Activated naive CD4-positive, alpha-beta T cell treated with anti-CD3 and anti-CD28 coated beads for 36 hours (primary cell): ENCODE data around the gene OTULIN. TPM values are rescaled to one million over a fixed set of nuclear protein-coding genes. Genes with fewer than 3 reads are reported as not detected.

ENCODE experiments used
- CTCF ChIA-PET: fragments of 350-600 bp; sonication (Branson Sonifier 250); formaldehyde crosslinking; loops from one replicate; lab custom pipeline; 2021; ENCODE audit warnings: antibody characterized with exemption; lab: Charles Lee
- DNase-seq: peaks from one replicate; pipeline ENCODE4 v3.0.0-alpha.2; 2020
- H3K27ac Mint-ChIP-seq: one replicate; pipeline ENCODE4 v1.8.0; 2021; ENCODE audit warnings: mild to moderate bottlenecking, mixed read lengths
- H3K27me3 Mint-ChIP-seq: one replicate; pipeline ENCODE4 v1.8.0; 2021; ENCODE audit warnings: low read depth, mixed read lengths
- H3K36me3 Mint-ChIP-seq: one replicate; pipeline ENCODE4 v1.8.0; 2021; ENCODE audit warnings: low read depth, mixed read lengths
- H3K4me1 Mint-ChIP-seq: one replicate; pipeline ENCODE4 v1.8.0; 2021; ENCODE audit warnings: low read depth, mixed read lengths
- H3K4me3 Mint-ChIP-seq: one replicate; pipeline ENCODE4 v1.8.0; 2021; ENCODE audit warnings: mild to moderate bottlenecking, moderate library complexity, mixed read lengths
- H3K9me3 Mint-ChIP-seq: one replicate; pipeline ENCODE4 v1.8.0; 2021; ENCODE audit warnings: mixed read lengths
- intact Hi-C: fragments of 100-400 bp; cut with micrococcal nuclease; formaldehyde crosslinking; loops from one replicate; pipeline ENCODE4 v1.15.1; 2023
- total RNA-seq, 2 experiments: library from RNA; stranded (reverse); gene quantifications; one replicate each; pipeline ENCODE4 v1.2.3, GENCODE V29; 2021

Gene OTULIN
- total RNA-seq: 10 to 100 TPM; 46.4 to 48.0 TPM

DNA sequence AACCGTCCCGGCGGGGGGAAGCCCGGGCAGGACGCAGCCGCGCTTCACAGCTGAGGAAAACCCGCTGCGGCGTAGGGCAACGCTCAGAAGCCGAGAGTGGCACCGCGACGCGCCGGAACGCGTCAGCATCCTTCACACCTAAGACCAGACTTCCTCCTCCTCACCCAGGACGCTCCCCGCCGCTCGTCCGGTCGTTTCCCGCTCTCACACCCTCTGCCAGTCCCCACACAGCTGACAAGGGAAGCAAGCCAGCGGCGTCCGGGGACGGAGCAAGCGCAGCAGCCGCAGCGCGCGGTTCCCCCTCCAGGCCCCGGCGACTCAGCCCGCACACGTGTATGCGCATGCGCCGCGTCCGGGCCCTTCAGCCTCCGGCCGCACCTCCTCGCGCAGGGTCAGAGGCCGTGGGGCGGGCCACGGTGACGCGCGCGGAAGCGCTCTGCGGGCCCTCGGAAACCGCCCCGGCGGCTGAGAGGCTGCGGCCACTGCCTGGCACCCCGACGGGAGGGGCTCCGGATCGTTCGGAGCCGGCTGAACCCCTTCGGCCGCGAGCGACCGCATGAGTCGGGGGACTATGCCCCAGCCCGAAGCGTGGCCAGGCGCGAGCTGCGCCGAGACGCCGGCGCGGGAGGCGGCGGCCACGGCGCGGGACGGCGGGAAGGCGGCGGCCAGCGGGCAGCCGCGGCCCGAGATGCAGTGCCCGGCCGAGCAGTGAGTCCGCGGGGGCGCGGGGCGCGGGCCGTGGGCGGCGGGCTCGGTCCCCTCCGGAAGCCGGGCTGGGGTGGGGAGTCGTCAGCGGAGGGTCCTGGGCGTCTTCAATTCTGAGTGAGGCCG lies at the start of gene OTULIN:
Gene OTULIN, plus strand, starts transcription at position 449 of the 831 bp plus-strand sequence. Its CDS starts 108 bp downstream, at position 557.
- Mint-ChIP-seq H3K4me3 (peak within 1 kb of the TSS; percentile 96), H3K4me1 (peaks cover 71% of the 10 kb centered on the region), H3K27ac (peak within 1 kb of the TSS; percentile 97), H3K27me3 (no peaks in the 10 kb centered on the region), H3K9me3 (peaks cover 1% of the 10 kb centered on the region), H3K36me3 (peaks cover 46% of the 10 kb centered on the region)
- intact Hi-C loops: loop anchor here (1.0 to 10.0 kb wide), 10 partner anchors 42 to 1960 kb away; partner anchors contain the start of genes ANKH, OTULINL, TRIO and ZNF622
- DNase-seq: peak; percentile 94
- CTCF ChIA-PET: interaction anchor here (0.9 kb wide), 1 partner anchor 16 kb away, joined by 3 read pairs; no protein-coding TSS in a partner anchor

DNA sequence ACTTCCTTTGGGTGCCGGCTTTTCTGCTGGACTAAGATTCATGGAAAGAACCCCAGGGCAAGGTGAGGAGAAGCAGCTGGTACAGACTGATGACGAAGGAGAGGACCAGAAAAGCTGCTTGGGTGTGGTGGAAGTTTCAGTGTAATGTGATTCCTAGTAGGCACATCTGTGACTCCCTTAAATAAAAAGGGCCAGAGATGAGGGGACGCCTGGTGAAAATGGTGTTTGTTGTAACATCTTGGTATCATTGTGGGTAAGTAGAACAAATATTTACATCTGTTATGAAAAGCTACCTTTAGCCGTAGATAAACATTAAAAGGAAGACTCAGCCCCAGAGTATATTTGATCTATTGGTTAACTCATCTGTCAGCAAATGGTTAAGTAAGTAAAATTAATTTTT lies 49.2 kb upstream of the OTULIN start:
- CTCF ChIA-PET: interaction anchor here (1.0 kb wide), 1 partner anchor 23 kb away, joined by 3 read pairs; no protein-coding TSS in a partner anchor
- H3K4me3 Mint-ChIP-seq: no peak overlapping the region
- no peak overlapping the region for H3K27ac Mint-ChIP-seq
- DNase-seq: no peak
- peaks cover 34% of the 10 kb centered on the region for H3K36me3 Mint-ChIP-seq
- H3K9me3 Mint-ChIP-seq: peaks cover 1% of the 10 kb centered on the region
- intact Hi-C loops: no loop called here
- H3K4me1 Mint-ChIP-seq: no peaks in the 10 kb centered on the region
- H3K27me3 Mint-ChIP-seq: no peaks in the 10 kb centered on the region

DNA sequence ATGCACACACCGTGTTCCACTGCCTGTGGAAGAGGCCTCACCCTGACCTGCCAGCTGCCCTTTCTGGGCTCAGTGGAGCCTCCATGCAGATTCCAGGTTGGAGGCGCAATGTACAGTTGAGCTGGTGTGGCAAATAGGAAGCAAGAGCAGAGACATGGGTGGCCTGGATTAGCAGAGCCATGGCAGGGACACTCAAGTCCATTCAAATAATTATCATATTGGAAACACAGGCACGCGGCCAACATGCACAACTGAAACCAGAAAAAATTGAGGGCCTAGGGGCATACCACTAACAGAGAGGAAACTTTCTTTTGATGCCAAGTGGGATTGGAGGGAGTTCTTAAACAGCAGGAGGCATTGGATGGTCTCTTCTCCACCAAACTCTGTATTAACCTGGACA lies 47.1 kb upstream of the OTULIN start:
- Mint-ChIP-seq H3K4me3 (no peak overlapping the region), H3K4me1 (no peaks in the 10 kb centered on the region)

DNA sequence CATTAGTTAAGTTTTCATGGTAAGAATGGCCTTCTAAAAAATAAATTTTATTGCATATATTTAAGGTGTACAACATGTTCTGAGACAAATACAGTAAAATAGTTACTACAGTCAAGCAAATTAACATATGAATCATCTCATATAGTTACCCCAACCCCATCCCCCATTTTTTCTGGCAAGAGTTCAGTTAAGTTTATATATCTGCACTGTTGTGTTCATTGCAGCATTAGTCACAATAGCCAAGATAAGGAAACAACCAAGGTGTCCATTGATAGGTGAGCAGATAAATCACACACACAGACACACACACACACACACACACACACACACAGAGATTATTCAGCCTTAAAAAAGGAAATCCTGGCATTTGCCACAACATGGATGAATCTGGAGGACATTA lies 37.2 kb upstream of the OTULIN start:
- Mint-ChIP-seq H3K36me3 (no peaks in the 10 kb centered on the region), H3K4me1 (no peaks in the 10 kb centered on the region), H3K27me3 (no peaks in the 10 kb centered on the region), H3K4me3 (no peak overlapping the region), H3K27ac (no peak overlapping the region), H3K9me3 (peaks cover 6% of the 10 kb centered on the region)
- intact Hi-C loops: no loop called here
- CTCF ChIA-PET: no interaction called here
- DNase-seq: no peak

More for the DNA sequence above, 47.1 kb upstream of the OTULIN start:
- intact Hi-C loops: no loop called here
- DNase-seq: no peak
- H3K27ac Mint-ChIP-seq: no peak overlapping the region
- CTCF ChIA-PET: interaction anchor here (0.6 kb wide), 1 partner anchor 292 kb away, joined by 3 read pairs; no protein-coding TSS in a partner anchor
- peaks cover 14% of the 10 kb centered on the region for H3K9me3 Mint-ChIP-seq
- H3K27me3 Mint-ChIP-seq: no peaks in the 10 kb centered on the region
- peaks cover 26% of the 10 kb centered on the region for H3K36me3 Mint-ChIP-seq

DNA sequence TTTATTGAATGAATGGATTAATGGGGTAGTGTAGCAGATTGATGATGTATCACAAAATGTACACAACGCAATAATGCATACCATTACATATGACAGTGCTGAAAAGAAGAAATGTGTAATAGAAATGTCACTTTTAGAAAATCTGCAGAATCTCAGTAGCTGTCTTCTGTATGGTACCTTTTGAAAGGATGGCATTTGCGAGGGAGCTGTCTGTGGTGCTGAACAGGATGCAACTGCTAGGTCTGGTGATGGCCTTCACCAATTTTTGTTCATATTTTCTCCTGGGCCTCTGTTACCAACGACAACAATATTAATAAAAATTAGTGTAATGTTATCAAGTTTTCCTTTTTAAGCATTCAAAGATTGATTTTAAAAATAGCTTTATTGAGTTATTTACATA lies 36.2 kb upstream of the OTULIN start:
- Mint-ChIP-seq H3K27ac (no peak overlapping the region), H3K4me3 (no peak overlapping the region), H3K4me1 (no peaks in the 10 kb centered on the region), H3K9me3 (peaks cover 6% of the 10 kb centered on the region), H3K36me3 (no peaks in the 10 kb centered on the region), H3K27me3 (no peaks in the 10 kb centered on the region)
- CTCF ChIA-PET: interaction anchor here (0.8 kb wide), 1 partner anchor 20 kb away, joined by 3 read pairs; no protein-coding TSS in a partner anchor
- peak; percentile 75 for DNase-seq
- intact Hi-C loops: no loop called here

DNA sequence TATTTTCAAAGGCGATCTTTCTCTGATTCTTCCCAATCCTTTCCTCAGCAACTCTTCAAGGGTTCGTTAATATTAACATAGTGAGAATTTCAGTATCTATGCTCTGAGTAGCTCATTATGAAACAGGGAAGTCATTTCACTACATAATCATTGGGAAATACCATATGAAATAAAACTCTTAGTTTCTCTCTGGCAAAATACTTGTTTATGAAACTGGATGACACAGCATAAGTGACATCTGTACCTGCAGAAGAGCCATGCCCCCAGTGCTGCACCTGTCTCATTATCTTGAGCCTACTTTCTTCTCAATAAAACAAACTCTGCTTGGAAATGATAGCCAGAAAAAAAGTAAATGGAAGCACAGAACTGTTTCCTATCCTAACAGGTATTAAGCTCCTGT lies 33.8 kb upstream of the OTULIN start:
- H3K4me3 Mint-ChIP-seq: no peak overlapping the region
- peaks cover 6% of the 10 kb centered on the region for H3K9me3 Mint-ChIP-seq
- no peak for DNase-seq
- H3K36me3 Mint-ChIP-seq: no peaks in the 10 kb centered on the region
- intact Hi-C loops: no loop called here
- H3K27ac Mint-ChIP-seq: no peak overlapping the region
- CTCF ChIA-PET: interaction anchor here (1.0 kb wide), 1 partner anchor 60 kb away, joined by 4 read pairs; no protein-coding TSS in a partner anchor
- H3K4me1 Mint-ChIP-seq: no peaks in the 10 kb centered on the region
- H3K27me3 Mint-ChIP-seq: no peaks in the 10 kb centered on the region

DNA sequence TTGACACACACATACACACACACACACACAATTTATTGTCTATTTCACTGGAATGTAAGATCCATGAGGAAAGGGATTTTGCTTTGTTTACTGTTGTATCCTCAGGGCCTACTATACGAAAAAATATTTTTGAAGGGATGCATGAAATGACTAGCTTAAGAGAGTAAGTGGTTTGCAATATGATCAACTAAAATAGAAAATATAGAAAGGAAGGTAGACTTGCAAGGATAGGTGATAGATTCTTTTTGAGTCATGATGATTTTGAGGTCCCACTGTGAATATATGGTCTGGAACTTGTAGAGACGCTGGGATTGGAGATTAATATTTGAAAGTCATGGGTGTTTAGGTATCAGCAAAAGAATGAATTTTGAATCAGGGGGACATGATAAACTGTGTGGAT lies 28.9 kb upstream of the OTULIN start:
- intact Hi-C loops: no loop called here
- Mint-ChIP-seq H3K4me3 (no peak overlapping the region), H3K4me1 (no peaks in the 10 kb centered on the region), H3K27ac (no peak overlapping the region), H3K27me3 (no peaks in the 10 kb centered on the region), H3K36me3 (no peaks in the 10 kb centered on the region), H3K9me3 (peaks cover under 1% of the 10 kb centered on the region)
- no peak for DNase-seq
- CTCF ChIA-PET: interaction anchor here (2.2 kb wide), 1 partner anchor 13 kb away, joined by 8 read pairs; no protein-coding TSS in a partner anchor

DNA sequence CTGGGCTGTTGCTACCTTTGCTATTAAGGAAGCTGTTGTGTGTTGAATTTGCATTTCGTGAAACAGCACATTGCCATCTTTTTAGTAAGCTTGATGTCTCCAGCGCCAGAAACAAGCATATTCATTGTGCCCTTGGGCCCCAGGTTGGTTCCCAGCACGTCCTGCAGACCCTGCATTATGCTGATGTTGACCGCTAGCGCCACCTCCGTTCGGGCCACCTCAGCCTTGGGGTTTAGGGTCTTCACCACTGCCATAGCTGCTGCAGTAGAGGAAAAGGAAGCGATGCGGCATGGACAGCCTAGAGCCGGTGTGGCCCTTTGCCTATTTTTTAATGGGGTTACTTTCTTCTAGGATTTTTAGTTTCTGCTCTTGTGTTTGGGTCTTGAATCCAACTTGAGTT lies 23.8 kb upstream of the OTULIN start:
- Mint-ChIP-seq H3K27ac (no peak overlapping the region), H3K4me3 (no peak overlapping the region), H3K27me3 (peaks cover 3% of the 10 kb centered on the region), H3K9me3 (no peaks in the 10 kb centered on the region), H3K4me1 (no peaks in the 10 kb centered on the region), H3K36me3 (no peaks in the 10 kb centered on the region)
- no peak for DNase-seq
- CTCF ChIA-PET: no interaction called here
- intact Hi-C loops: no loop called here

DNA sequence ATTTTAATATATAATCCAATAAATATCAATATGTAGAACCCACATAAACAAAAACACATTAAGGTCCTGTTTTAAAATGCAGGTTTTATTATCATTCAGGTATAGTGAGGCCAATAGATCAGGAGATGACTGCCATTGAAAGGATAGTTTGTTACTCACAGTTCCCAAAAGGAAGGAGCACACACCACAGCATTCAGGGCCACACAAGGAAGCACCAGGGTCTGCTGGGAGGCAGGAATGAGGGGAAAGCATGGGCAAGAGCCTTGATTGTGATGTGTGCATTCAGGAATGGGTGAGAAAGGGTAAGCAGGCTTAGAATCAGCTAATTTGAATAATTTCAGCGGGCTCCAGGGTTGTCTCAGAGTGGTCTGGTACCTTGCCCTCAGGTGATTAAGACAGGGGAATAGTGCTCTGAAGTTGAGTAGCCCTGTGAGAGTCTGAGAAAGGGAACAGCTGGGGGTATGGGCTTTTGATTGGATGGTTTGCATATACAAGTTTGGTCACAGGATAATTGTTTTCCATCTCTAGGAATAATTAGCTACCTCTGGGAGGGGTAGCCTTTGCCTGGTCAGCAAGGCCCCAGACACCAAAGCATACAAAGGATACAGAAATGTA lies 19.8 kb upstream of the OTULIN start:
- intact Hi-C loops: loop anchor here (5.0 kb wide), 1 partner anchor 62 kb away; the partner anchor contains the start of gene OTULINL
- Mint-ChIP-seq H3K27ac (no peak overlapping the region), H3K27me3 (peaks cover 9% of the 10 kb centered on the region), H3K4me3 (no peak overlapping the region), H3K4me1 (peaks cover 2% of the 10 kb centered on the region), H3K9me3 (no peaks in the 10 kb centered on the region), H3K36me3 (no peaks in the 10 kb centered on the region)
- DNase-seq: no peak
- CTCF ChIA-PET: interaction anchor here (1.0 to 1.9 kb wide), 5 partner anchors 9 to 293 kb away, joined by 3 to 8 read pairs (median 3); no protein-coding TSS in a partner anchor

DNA sequence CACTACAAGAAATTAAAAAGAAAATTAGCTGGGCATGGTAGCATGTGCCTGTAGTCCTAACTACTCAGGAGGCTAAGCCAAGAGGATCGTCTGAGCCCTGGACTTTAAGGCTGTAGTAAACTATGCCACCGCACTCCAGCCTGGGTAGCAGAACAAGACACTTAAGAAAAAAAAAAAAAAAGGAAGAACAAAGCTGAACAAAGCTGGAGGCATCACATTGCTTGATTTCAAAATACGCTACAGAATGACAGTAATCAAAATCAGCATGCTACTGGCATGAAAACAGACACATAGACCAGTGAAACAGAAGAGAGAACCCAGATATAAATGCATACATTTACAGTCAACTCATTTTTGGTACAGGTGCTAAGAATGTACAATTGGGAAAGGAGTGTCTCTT lies 14.5 kb upstream of the OTULIN start:
- no peaks in the 10 kb centered on the region for H3K36me3 Mint-ChIP-seq
- H3K4me3 Mint-ChIP-seq: no peak overlapping the region
- DNase-seq: no peak
- H3K27ac Mint-ChIP-seq: no peak overlapping the region
- intact Hi-C loops: no loop called here
- CTCF ChIA-PET: interaction anchor here (0.6 to 4.7 kb wide), 9 partner anchors 251 to 324 kb away, joined by 3 to 73 read pairs (median 6); no protein-coding TSS in a partner anchor
- no peaks in the 10 kb centered on the region for H3K9me3 Mint-ChIP-seq
- peaks cover 15% of the 10 kb centered on the region for H3K27me3 Mint-ChIP-seq
- H3K4me1 Mint-ChIP-seq: peaks cover 2% of the 10 kb centered on the region

DNA sequence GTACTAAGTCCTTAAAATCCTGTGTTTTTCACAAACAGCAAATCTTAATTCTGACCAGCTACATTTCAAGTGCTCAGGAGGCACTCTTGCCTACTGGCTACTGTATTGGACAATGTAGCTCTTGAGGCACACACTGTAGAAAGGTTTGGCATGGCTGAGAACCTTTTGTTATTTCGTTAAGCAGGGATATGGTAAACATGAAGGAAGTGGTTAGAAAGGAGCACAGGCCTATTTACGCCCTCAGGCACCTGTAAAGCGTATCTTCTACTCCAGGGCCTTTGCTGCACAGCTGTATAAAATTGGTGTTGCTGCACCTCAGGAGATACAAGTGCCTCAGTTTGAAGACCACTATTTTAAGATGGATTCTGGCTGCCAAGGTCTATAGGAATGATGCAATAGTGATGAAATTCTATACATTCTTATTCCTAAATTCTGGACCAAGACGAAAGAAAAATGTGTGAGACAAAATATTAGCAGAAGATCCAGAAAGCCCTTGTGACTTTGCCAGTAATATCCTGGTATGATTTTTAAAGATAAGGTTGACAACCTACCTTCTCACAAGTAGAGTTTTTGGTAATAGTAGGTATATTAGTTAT lies 9.3 kb upstream of the OTULIN start:
- peaks cover 6% of the 10 kb centered on the region for H3K27me3 Mint-ChIP-seq
- intact Hi-C loops: no loop called here
- H3K9me3 Mint-ChIP-seq: no peaks in the 10 kb centered on the region
- CTCF ChIA-PET: interaction anchor here (0.6 to 1.4 kb wide), 4 partner anchors 72 to 781 kb away, joined by 3 to 11 read pairs (median 3); no protein-coding TSS in a partner anchor
- H3K4me3 Mint-ChIP-seq: no peak overlapping the region
- H3K27ac Mint-ChIP-seq: no peak overlapping the region
- DNase-seq: no peak
- no peaks in the 10 kb centered on the region for H3K36me3 Mint-ChIP-seq
- peaks cover 39% of the 10 kb centered on the region for H3K4me1 Mint-ChIP-seq

DNA sequence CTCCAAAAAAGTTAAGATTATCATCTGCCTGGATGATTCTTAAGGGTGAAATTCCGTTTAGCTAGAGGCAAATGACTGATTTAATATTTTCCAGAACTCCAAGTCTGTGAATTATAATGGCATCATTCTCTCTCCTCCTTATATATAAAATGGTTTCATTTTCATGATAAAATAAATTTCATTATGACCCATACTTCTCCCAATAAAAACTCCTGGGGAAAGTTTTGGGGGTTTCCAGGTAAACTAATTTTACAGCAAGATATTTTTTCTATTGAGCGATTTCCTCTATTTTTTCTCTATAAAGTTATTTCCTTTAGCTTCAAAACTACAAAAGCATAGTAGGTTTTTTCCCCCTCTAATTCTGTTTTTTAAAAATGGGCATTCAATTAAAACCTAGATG lies 7.6 kb upstream of the OTULIN start:
- Mint-ChIP-seq H3K27ac (peak overlapping the region; percentile 69), H3K4me3 (no peak overlapping the region), H3K36me3 (peaks cover 9% of the 10 kb centered on the region), H3K9me3 (peaks cover 1% of the 10 kb centered on the region), H3K4me1 (peaks cover 54% of the 10 kb centered on the region), H3K27me3 (peaks cover 3% of the 10 kb centered on the region)
- CTCF ChIA-PET: interaction anchor here (1.0 to 2.1 kb wide), 5 partner anchors 8 to 305 kb away, joined by 3 to 15 read pairs (median 5); no protein-coding TSS in a partner anchor
- DNase-seq: no peak
- intact Hi-C loops: loop anchor here (2.0 kb wide), 1 partner anchor 76 kb away; the partner anchor contains the start of gene OTULINL
